GM13977 (cell line): ENCODE measurements around the gene SLC22A8.
"Not testable (repeated sequence)": the region's sequence is repeated elsewhere in the genome, so short reads cannot be mapped to it uniquely, and the experiment has no call there.

Experiments
- DNase-seq: peaks from one replicate; pipeline ENCODE4 v3.0.0; 2012; ENCODE audit warnings: low spot score
- CTCF ChIP-seq: IDR thresholded peaks from 2 replicates; pipeline ENCODE4 v1.5.1; 2012; ENCODE audit warnings: mild to moderate bottlenecking, control low read depth; ENCODE audit not compliant: insufficient read depth; ENCODE audit errors: extremely low read depth, missing control alignments
- in situ Hi-C: fragments of 300-500 bp; cut with MboI; formaldehyde crosslinking; loops from one replicate; pipeline ENCODE4 v1.12.0; 2022; ENCODE audit warnings: low sequenced_read_pairs, low pct_unique_long_range_greater_than_20kb, mixed read lengths, inconsistent platforms; ENCODE audit not compliant: unreplicated experiment

The SLC22A8 gene, protein sequence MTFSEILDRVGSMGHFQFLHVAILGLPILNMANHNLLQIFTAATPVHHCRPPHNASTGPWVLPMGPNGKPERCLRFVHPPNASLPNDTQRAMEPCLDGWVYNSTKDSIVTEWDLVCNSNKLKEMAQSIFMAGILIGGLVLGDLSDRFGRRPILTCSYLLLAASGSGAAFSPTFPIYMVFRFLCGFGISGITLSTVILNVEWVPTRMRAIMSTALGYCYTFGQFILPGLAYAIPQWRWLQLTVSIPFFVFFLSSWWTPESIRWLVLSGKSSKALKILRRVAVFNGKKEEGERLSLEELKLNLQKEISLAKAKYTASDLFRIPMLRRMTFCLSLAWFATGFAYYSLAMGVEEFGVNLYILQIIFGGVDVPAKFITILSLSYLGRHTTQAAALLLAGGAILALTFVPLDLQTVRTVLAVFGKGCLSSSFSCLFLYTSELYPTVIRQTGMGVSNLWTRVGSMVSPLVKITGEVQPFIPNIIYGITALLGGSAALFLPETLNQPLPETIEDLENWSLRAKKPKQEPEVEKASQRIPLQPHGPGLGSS

DNA sequence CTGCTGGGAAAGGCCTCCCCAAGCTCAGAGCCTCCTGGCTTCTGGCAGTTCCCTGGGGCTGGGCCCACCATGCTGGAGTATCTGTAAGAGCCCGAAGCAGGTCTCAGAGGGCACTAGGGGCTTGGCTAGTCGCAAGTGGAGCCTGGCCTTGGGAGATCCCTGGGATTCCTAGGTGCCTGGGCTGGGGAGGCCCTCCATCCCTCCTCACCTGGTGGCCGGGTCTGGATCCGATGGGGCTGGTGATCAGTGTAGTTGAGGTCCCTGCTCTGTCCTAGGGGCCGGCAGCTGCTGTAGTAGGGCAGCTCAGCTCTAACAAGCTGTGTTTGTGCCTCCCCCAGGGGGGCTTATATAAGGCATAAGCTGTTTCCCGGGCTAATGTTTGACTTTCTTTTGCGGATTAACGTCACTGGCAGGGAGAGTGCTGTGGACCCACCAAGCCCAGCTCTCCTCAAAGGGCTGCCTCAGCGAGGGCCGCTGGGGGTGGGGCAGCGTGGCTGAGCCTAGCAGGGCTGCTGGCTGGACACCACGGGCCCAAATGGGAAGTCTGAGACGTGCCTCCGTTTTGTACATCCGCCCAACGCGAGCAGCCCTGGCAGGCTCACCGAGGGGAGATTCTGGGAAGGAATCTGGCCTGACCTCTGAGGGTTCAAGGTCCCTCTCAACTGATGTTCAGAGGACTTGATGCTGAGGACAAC is at the start of gene SLC22A8:
Gene SLC22A8 (minus strand): TSS at position 321 of the 695 bp plus-strand sequence. CDS start 883 bp downstream, outside the sequence.
- TF ChIP-seq CTCF: no peak
- DNase-seq: no peak
- in situ Hi-C loops: loop anchor here (25.0 kb wide), 1 partner anchor 622 kb away; no protein-coding TSS in a partner anchor

- in situ Hi-C loops: loop anchor here (25.0 kb wide), 1 partner anchor 166 kb away; no protein-coding TSS in a partner anchor
- not testable (repeated sequence) for DNase-seq
Observed at GRCh38 chr11:63046203-63046602, 30.6 kb upstream of the SLC22A8 start.

- in situ Hi-C loops: loop anchor here (25.0 kb wide), 1 partner anchor 170 kb away; no protein-coding TSS in a partner anchor
- no peak for TF ChIP-seq CTCF
- DNase-seq: no peak
Observed at GRCh38 chr11:63042596-63042995, 27.0 kb upstream of the SLC22A8 start.

DNA sequence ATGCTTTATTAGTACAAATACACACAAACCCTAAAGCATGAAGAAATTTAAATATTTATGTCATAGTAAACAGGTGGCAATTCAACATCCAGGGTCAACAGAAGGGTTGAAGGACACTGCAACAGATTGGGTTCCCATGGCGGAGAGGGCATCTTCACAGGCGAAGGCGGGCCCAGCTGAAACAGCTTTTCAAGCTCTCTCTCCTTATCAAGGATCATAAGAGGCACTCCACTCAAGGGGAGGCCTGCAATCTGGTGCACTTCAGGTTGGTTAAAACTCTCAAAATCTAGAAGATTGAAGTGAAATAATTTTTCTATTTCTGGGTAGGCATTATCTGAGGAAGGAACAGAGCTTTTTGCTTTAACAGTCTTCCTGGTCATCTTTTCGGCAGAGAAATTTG is 16.8 kb upstream of the SLC22A8 start:
- DNase-seq: no peak
- in situ Hi-C loops: loop anchor here (25.0 kb wide), 1 partner anchor 180 kb away; no protein-coding TSS in a partner anchor

DNA sequence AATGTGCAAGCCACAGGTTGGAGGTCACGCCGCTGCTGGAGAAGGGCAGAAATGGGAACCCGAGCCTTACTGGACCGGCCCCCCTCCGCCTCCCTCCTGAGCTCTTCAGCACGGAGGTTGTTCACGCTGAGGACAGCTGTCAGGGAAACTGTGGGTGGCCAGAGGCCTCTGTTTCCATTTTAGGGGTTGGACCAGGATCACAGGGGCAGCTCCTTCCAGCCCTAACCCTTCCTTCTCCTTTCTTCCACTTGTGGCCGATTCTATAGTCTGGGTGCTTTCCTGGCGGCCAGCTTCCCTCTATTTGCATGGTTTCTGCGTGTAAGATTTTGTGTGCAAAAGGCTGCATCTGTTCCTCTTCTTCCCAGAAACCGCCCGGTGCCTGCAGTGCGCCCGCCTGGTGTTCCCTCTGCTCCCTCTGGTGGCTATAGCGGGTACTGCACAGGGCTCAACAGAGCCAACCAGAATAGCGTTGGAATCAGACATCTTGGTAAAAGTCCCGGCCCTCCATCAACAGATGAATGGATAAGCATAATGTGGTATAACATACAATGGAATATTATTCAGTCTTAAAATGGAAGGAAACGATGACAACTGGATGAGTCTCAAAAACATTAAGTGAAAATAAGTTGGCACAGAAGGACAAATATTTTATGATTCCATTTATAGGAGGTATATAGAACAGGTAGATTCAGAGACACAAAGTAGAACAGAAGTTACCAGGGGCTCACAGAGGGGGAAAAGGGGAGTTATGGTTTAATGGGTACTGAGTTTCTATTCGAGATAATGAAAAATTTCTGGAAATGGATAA is 8.4 kb upstream of the SLC22A8 start:
- TF ChIP-seq CTCF: peak; percentile 98
- peak; percentile 85 for DNase-seq
- in situ Hi-C loops: loop anchor here (5.0 to 25.0 kb wide), 2 partner anchors 117 to 613 kb away; no protein-coding TSS in a partner anchor

More for the DNA sequence above, 16.8 kb upstream of the SLC22A8 start:
- TF ChIP-seq CTCF: no peak

DNA sequence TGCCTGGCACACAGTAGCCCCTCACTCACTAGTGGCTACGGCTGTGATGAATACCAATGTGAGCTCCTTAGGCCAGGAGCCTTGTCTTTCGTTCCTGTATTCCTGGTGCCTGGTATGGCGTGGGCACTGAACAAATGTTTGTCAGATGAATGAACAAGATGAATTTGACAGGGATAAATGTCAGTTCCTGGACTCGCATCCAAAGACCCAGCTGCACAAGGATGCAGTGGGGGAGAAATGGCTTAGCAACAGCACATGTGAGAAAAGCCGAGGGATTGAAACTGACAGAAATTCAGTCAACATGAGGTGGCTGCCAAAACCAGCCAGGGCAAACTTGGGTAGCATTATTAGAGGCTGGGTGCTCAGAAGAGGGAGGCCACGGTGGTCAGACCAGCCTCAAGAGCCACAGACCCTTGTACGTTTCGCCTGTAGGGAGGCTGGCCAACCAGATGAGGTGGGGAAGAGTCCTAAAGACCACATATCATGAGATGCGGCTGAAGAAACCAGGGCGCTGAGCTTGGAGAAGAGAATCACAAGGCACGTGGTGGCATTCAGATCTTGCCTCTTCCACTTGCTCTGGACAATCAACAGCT is 7.7 kb upstream of the SLC22A8 start:
- in situ Hi-C loops: loop anchor here (5.0 to 25.0 kb wide), 2 partner anchors 116 to 614 kb away; no protein-coding TSS in a partner anchor
- TF ChIP-seq CTCF: no peak
- no peak for DNase-seq
